ENCODE data around the gene GAD1. TPM values are rescaled to one million over a fixed set of nuclear protein-coding genes. Genes with fewer than 3 reads are reported as not detected.

Gene GAD1
- total RNA-seq, 1 donor from 2014 or later, result not detected

DNA sequence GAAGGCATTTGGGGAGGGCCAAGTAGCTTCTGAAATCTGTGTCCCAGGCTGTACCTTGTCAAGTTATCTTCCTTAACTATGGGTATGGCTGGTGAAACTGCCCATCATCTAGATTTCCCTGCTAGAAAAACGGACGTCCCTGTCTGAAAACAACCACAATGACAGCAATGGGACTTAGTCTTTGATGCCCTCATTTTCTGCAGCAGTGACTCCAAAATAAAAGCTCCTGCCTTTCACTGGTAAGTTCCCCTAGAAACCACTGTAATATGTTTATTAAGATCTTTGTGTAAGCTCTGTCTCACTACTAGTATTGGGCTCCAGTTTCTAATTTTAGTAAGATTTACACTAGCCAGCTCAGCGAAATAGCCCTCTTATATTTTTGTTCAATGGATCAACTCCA is 65.2 kb downstream of the GAD1 start:
- no peak for ATAC-seq (ENCODE audit: low read depth)
- Mint-ChIP-seq H3K36me3 (ENCODE audit: low read depth) (no peaks in the 10 kb centered on the region), H3K4me3 (no peak overlapping the region), H3K27me3 (peaks cover 11% of the 10 kb centered on the region), H3K4me1 (peaks cover 10% of the 10 kb centered on the region), H3K9me3 (no peaks in the 10 kb centered on the region), H3K27ac (no peak overlapping the region)
- intact Hi-C loops (cut with micrococcal nuclease), result no loop called here
- CTCF ChIA-PET, result interaction anchor here (2.6 kb wide), 1 partner anchor 9 kb away, joined by 10 read pairs; no protein-coding TSS in a partner anchor
- POLR2A ChIA-PET, result no interaction called here
- TF ChIP-seq, protein P1, sequence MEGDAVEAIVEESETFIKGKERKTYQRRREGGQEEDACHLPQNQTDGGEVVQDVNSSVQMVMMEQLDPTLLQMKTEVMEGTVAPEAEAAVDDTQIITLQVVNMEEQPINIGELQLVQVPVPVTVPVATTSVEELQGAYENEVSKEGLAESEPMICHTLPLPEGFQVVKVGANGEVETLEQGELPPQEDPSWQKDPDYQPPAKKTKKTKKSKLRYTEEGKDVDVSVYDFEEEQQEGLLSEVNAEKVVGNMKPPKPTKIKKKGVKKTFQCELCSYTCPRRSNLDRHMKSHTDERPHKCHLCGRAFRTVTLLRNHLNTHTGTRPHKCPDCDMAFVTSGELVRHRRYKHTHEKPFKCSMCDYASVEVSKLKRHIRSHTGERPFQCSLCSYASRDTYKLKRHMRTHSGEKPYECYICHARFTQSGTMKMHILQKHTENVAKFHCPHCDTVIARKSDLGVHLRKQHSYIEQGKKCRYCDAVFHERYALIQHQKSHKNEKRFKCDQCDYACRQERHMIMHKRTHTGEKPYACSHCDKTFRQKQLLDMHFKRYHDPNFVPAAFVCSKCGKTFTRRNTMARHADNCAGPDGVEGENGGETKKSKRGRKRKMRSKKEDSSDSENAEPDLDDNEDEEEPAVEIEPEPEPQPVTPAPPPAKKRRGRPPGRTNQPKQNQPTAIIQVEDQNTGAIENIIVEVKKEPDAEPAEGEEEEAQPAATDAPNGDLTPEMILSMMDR (IDR thresholded peaks at IDR 0.05), result no peak
- no peak for DNase-seq

DNA sequence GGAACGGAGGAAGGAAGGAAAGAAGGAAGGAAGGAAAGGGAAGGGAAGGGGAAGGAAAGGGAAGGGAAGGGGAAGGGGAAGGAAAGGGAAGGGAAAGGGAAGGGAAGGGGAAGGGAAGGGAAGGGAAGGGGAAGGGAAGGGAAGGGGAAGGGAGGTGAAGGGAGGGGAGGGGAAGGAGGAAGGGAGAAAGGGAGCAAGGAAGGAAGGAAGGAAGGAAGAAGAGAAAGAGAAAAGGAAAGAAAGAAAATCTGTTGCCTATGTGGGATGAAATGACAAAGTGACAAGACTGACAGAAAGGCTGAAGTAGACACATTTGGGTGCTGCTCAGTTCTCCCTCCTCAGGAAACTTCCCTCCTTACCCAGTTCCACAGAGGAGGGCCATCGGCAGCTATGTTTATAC is 66.1 kb downstream of the GAD1 start:
- ChIA-PET POLR2A (no interaction called here), CTCF (interaction anchor here (2.6 kb wide), 1 partner anchor 10 kb away, joined by 10 read pairs; no protein-coding TSS in a partner anchor)
- Mint-ChIP-seq H3K36me3 (ENCODE audit: low read depth) (no peaks in the 10 kb centered on the region), H3K4me3 (no peak overlapping the region), H3K27ac (no peak overlapping the region), H3K4me1 (peaks cover 10% of the 10 kb centered on the region), H3K27me3 (peaks cover 11% of the 10 kb centered on the region), H3K9me3 (no peaks in the 10 kb centered on the region)
- DNase-seq, result no peak
- intact Hi-C loops (cut with micrococcal nuclease), result no loop called here
- TF ChIP-seq, protein P1 (IDR thresholded peaks at IDR 0.05), result no peak
- ATAC-seq (ENCODE audit: low read depth), result no peak

DNA sequence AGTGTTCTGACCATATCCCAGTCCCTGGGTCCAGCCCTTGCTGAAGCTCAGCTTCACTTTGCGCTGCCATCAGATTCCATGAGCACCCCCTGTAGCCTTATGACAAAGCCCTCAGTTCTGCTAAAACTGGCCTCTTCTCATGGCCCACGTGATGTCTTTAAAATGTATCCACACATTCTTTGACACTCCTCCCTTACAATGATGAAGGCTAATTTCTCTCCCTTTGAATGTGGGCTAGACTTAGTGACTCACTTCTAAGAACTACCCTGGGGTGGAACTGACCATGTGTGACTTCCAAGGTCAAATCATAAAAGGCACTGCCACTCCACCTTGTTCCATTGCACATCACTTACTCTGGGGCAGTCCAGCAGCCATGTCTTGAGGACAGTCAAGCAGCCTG is 67.0 kb downstream of the GAD1 start:
- no peaks in the 10 kb centered on the region for H3K9me3 Mint-ChIP-seq
- intact Hi-C loops (cut with micrococcal nuclease), result no loop called here
- no peak overlapping the region for H3K4me3 Mint-ChIP-seq
- ChIA-PET POLR2A (no interaction called here), CTCF (no interaction called here)
- ATAC-seq (ENCODE audit: low read depth), result no peak
- no peak for DNase-seq
- peaks cover 3% of the 10 kb centered on the region for H3K4me1 Mint-ChIP-seq
- TF ChIP-seq, protein P1 (IDR thresholded peaks at IDR 0.05), result no peak
- no peaks in the 10 kb centered on the region for H3K36me3 Mint-ChIP-seq (ENCODE audit: low read depth)
- H3K27ac Mint-ChIP-seq, result no peak overlapping the region
- H3K27me3 Mint-ChIP-seq, result peaks cover 11% of the 10 kb centered on the region

DNA sequence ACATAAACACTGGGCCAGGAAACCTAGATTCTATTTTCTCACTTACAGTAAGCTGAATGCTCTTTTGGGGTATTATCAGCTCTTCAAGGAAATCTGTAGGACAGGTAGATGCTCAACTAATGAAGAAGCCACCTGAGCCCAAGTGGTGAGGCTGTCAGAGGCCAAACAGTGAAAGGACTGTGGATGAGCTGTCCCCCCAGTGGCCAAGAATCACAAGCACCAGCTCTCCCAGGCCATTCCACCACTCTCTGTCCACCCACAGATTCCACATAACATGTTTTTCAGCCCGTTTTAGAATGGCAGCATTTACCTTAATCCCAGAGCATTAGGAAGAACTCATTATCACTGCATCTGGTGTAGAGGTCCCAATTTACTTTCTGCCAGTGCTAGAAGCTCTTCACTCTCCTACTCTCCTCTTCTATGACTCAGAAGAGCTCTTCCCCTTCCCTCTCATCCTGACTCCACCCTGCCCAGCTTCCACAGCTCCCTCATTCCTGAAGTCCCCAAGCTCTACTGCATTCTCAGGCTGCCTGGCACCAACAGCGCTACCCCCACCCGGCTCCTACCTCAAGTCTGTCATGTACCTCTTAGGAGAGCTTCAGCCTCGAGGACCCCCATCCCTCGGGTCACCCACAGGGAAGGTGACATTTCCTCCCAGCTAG is 68.6 kb downstream of the GAD1 start:
- H3K4me3 Mint-ChIP-seq, result no peak overlapping the region
- no peaks in the 10 kb centered on the region for H3K9me3 Mint-ChIP-seq
- no peak overlapping the region for H3K27ac Mint-ChIP-seq
- ChIA-PET CTCF (interaction anchor here (1.8 kb wide), 1 partner anchor 12 kb away, joined by 4 read pairs; no protein-coding TSS in a partner anchor), POLR2A (no interaction called here)
- intact Hi-C loops (cut with micrococcal nuclease), result no loop called here
- H3K36me3 Mint-ChIP-seq (ENCODE audit: low read depth), result no peaks in the 10 kb centered on the region
- H3K27me3 Mint-ChIP-seq, result peaks cover 15% of the 10 kb centered on the region
- ATAC-seq (ENCODE audit: low read depth) (no peak), DNase-seq (no peak)
- TF ChIP-seq, protein P1 (IDR thresholded peaks at IDR 0.05), result no peak
- H3K4me1 Mint-ChIP-seq, result peaks cover 3% of the 10 kb centered on the region

DNA sequence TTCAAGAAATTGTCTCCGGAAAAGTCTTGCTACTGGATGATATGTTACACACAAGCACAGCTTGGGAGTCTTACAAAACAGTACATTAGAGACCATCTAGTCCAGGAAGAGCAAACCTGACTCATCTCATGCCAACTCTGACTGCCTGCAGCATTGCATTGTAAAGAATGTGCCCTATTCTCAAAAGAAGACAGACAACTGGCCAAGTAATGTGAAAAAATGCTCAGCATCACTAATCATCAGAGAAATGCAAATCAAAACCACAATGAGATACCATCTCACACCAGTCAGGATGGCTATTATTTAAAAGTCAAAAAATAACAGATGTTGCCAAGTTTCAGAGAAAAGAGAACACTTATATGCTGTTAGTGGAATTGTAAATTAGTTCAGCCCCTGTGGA is 69.7 kb downstream of the GAD1 start:
- H3K36me3 Mint-ChIP-seq (ENCODE audit: low read depth), result no peaks in the 10 kb centered on the region
- peaks cover 3% of the 10 kb centered on the region for H3K4me1 Mint-ChIP-seq
- ATAC-seq (ENCODE audit: low read depth) (no peak), DNase-seq (no peak)
- intact Hi-C loops (cut with micrococcal nuclease), result no loop called here
- TF ChIP-seq, protein P1 (IDR thresholded peaks at IDR 0.05), result no peak
- POLR2A ChIA-PET, result no interaction called here
- no peak overlapping the region for H3K4me3 Mint-ChIP-seq
- H3K27me3 Mint-ChIP-seq, result peaks cover 17% of the 10 kb centered on the region
- no peaks in the 10 kb centered on the region for H3K9me3 Mint-ChIP-seq
- H3K27ac Mint-ChIP-seq, result no peak overlapping the region
- CTCF ChIA-PET, result interaction anchor here (1.8 kb wide), 1 partner anchor 13 kb away, joined by 4 read pairs; no protein-coding TSS in a partner anchor
